HFF-Myc (cell line): ENCODE measurements around the gene EPHA7.

Experiments
- DNase-seq: peaks from one replicate; pipeline ENCODE4 v3.0.0-alpha.2; 2011; ENCODE audit warnings: low read depth; ENCODE audit errors: extremely low read depth
- H3K4me3 ChIP-seq: replicated peaks from 2 replicates; pipeline ENCODE4 v1.5.1; 2011; ENCODE audit warnings: low read depth, mild to moderate bottlenecking, control low read depth, low read length
- CTCF ChIP-seq: IDR thresholded peaks from 2 replicates; pipeline ENCODE4 v1.5.1; 2012; ENCODE audit warnings: mild to moderate bottlenecking, low read depth, low read length, control low read depth; ENCODE audit errors: missing control alignments

EPHA7 gene

GRCh38 chr6:93300661-93301060 is 118.7 kb downstream of the EPHA7 start:
- H3K4me3 ChIP-seq, result no peak overlapping the region
- no peak for DNase-seq
- TF ChIP-seq CTCF, result no peak

- DNase-seq, result no peak
- no peak for TF ChIP-seq CTCF
- H3K4me3 ChIP-seq, result no peak overlapping the region
Observed at GRCh38 chr6:93299622-93300021, 119.7 kb downstream of the EPHA7 start.

- TF ChIP-seq CTCF, result no peak
- no peak overlapping the region for H3K4me3 ChIP-seq
- DNase-seq, result no peak
Observed at GRCh38 chr6:93295631-93296030, 123.7 kb downstream of the EPHA7 start.

GRCh38 chr6:93294879-93295278 is 124.5 kb downstream of the EPHA7 start:
- DNase-seq, result no peak
- no peak overlapping the region for H3K4me3 ChIP-seq
- no peak for TF ChIP-seq CTCF

GRCh38 chr6:93293872-93294271 is 125.5 kb downstream of the EPHA7 start:
- no peak overlapping the region for H3K4me3 ChIP-seq
- no peak for DNase-seq
- no peak for TF ChIP-seq CTCF

- no peak for DNase-seq
- TF ChIP-seq CTCF, result no peak
- H3K4me3 ChIP-seq, result no peak overlapping the region
Observed at GRCh38 chr6:93293460-93293859, 125.9 kb downstream of the EPHA7 start.

GRCh38 chr6:93282521-93283031 is 136.8 kb downstream of the EPHA7 start:
- TF ChIP-seq CTCF, result no peak
- H3K4me3 ChIP-seq, result no peak overlapping the region
- DNase-seq, result no peak
